Peyer's patch (tissue), 4 donors: ENCODE results near the gene ACOX3. TPM values are rescaled to one million over a fixed set of nuclear protein-coding genes. Genes with fewer than 3 reads are reported as not detected.

ENCODE experiments used
- DNase-seq, 3 donors: peaks; one replicate each; pipeline ENCODE4 v3.0.0-alpha.2; 2017 to 2019
- H3K27ac ChIP-seq, 4 donors: fragments of 200-600 bp; sonication (generic); one replicate each; pipeline ENCODE4 v1.5.1; 2016 to 2019
- H3K27me3 ChIP-seq, 2 donors: fragments of 200-600 bp; sonication (generic); one replicate each; pipeline ENCODE4 v1.5.1; 2019
- H3K36me3 ChIP-seq, 3 donors: fragments of 200-600 bp; sonication (generic); one replicate each; pipeline ENCODE4 v1.5.1; 2016 to 2019
- H3K4me1 ChIP-seq, 4 donors: fragments of 200-600 bp; sonication (generic); one replicate each; pipeline ENCODE4 v1.5.1; 2016 to 2019
- H3K4me3 ChIP-seq, 4 donors: fragments of 200-600 bp; sonication (generic); 1 replicate in 3 of 4; 2 replicates in 1 of 4; pipeline ENCODE4 v1.5.1; 2016 to 2019; ENCODE audit warnings: mild to moderate bottlenecking in 1 of 4
- H3K9me3 ChIP-seq, 4 donors: fragments of 200-600 bp; sonication (generic); one replicate each; pipeline ENCODE4 v1.5.1; 2016 to 2019; ENCODE audit warnings: mild to moderate bottlenecking in 1 of 4
- CTCF ChIP-seq, 6 experiments: fragments of 450-650 bp in 4 of 6; fragments of 200-600 bp in 2 of 6; sonication (generic) in 1 of 6; IDR thresholded peaks; one replicate each; pipeline ENCODE4 v1.5.1; 2017 to 2019; ENCODE audit warnings: antibody characterized with exemption in 6 of 6, mild to moderate bottlenecking in 3 of 6, moderate library complexity in 1 of 6
- POLR2A ChIP-seq, 2 donors: fragments of 450-650 bp; IDR thresholded peaks; one replicate each; pipeline ENCODE4 v1.5.1; 2017; ENCODE audit warnings: antibody characterized with exemption in 2 of 2, mild to moderate bottlenecking in 2 of 2, moderate library complexity in 2 of 2
- total RNA-seq, 4 donors: library from RNA; depleted of rRNA; stranded (reverse); fragments of >200 nt; gene quantifications; one replicate each; pipeline ENCODE4 v1.1.0, GENCODE V29; 2016

ACOX3 gene
- total RNA-seq, 4 donors from 2014 or later: 17.2 to 95.7 (median 43.7) TPM

GRCh38 chr4:8410641-8411271 lies 29.8 kb downstream of the ACOX3 start:
- Histone ChIP-seq H3K4me3 (no peak overlapping the region), H3K27me3 (no peaks in the 10 kb centered on the region), H3K4me1 (no peaks in the 10 kb centered on the region), H3K36me3 (peaks cover 0 to 37% (median 0%) of the 10 kb centered on the region in 3 donors), H3K9me3 (no peaks in the 10 kb centered on the region), H3K27ac (no peak overlapping the region)
- DNase-seq: peak in 2 of 3 donors; percentile 66 to 71
- TF ChIP-seq CTCF (IDR thresholded peaks at IDR 0.05): peak in 2 of 6 experiments; percentile 17 to 30
- TF ChIP-seq POLR2A (IDR thresholded peaks at IDR 0.05): no peak

GRCh38 chr4:8410066-8410625 lies 30.4 kb downstream of the ACOX3 start:
- H3K27me3 ChIP-seq: no peaks in the 10 kb centered on the region
- peaks cover 0 to 37% (median 0%) of the 10 kb centered on the region in 3 donors for H3K36me3 ChIP-seq
- no peaks in the 10 kb centered on the region for H3K4me1 ChIP-seq
- TF ChIP-seq POLR2A (IDR thresholded peaks at IDR 0.05) (no peak), CTCF (IDR thresholded peaks at IDR 0.05) (no peak)
- H3K27ac ChIP-seq: no peak overlapping the region
- H3K4me3 ChIP-seq: no peak overlapping the region
- no peaks in the 10 kb centered on the region for H3K9me3 ChIP-seq
- DNase-seq: no peak

GRCh38 chr4:8409264-8410065 lies 31.1 kb downstream of the ACOX3 start:
- Histone ChIP-seq H3K27me3 (no peaks in the 10 kb centered on the region), H3K9me3 (no peaks in the 10 kb centered on the region), H3K4me1 (no peaks in the 10 kb centered on the region), H3K27ac (no peak overlapping the region), H3K4me3 (no peak overlapping the region), H3K36me3 (peaks cover 0 to 37% (median 0%) of the 10 kb centered on the region in 3 donors)
- peak in 1 of 3 donors; percentile 55 for DNase-seq
- no peak for TF ChIP-seq POLR2A (IDR thresholded peaks at IDR 0.05)
- TF ChIP-seq CTCF (IDR thresholded peaks at IDR 0.05): no peak

- Histone ChIP-seq H3K27ac (no peak overlapping the region), H3K4me1 (no peaks in the 10 kb centered on the region), H3K4me3 (no peak overlapping the region), H3K27me3 (no peaks in the 10 kb centered on the region), H3K9me3 (no peaks in the 10 kb centered on the region), H3K36me3 (peaks cover 0 to 34% (median 0%) of the 10 kb centered on the region in 3 donors)
- TF ChIP-seq POLR2A (IDR thresholded peaks at IDR 0.05): no peak
- no peak for TF ChIP-seq CTCF (IDR thresholded peaks at IDR 0.05)
- no peak for DNase-seq
Measured at GRCh38 chr4:8407756-8408155, 32.8 kb downstream of the ACOX3 start.

GRCh38 chr4:8407316-8407715 lies 33.2 kb downstream of the ACOX3 start:
- no peaks in the 10 kb centered on the region for H3K9me3 ChIP-seq
- no peak overlapping the region for H3K4me3 ChIP-seq
- H3K36me3 ChIP-seq: peaks cover 0 to 34% (median 0%) of the 10 kb centered on the region in 3 donors
- H3K27me3 ChIP-seq: no peaks in the 10 kb centered on the region
- no peak overlapping the region for H3K27ac ChIP-seq
- TF ChIP-seq CTCF (IDR thresholded peaks at IDR 0.05) (no peak), POLR2A (IDR thresholded peaks at IDR 0.05) (no peak)
- H3K4me1 ChIP-seq: no peaks in the 10 kb centered on the region
- DNase-seq: no peak
